ENCODE data around the gene SNX1.
A peak's percentile ranks its signal among the peaks of the same experiment; 100 is the strongest.

The SNX1 gene

DNA sequence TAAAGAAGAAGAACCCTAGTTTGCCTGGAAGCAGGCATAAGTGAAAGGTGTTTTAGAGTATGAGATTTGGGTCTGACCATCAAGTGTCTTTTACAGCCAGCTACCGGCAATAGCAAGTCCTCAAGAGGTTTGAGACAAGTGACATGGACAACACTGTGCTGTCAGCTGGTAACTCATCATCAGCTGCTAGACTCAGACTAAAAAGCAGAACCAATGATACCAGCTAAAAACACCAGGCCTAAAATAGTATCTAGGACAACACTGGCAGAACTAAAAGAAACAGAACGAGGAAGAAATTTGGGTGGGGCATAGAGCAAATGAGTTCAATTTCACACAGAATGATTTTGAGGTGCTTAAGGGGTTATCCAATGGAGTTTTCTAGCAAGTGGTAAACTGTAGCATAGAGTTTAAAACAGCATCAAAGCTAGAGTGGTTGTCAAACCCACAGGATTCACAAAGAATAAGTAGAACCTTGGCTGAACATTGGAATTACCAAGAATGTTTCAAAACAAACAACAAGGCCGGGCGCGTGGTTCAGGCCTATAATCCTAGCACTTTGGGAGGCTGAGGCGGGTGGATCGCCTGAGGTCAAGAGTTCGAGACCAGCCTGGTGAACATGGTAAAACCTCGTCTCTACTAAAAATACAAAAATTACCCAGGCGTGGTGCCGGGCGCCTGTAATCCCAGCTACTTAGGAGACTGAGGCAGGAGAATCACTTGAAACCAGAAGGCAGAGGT is 6.1 kb upstream of the SNX1 start:
- DNase-seq (ENCODE audit: low read depth) = no peak
- TF ChIP-seq, protein P1, sequence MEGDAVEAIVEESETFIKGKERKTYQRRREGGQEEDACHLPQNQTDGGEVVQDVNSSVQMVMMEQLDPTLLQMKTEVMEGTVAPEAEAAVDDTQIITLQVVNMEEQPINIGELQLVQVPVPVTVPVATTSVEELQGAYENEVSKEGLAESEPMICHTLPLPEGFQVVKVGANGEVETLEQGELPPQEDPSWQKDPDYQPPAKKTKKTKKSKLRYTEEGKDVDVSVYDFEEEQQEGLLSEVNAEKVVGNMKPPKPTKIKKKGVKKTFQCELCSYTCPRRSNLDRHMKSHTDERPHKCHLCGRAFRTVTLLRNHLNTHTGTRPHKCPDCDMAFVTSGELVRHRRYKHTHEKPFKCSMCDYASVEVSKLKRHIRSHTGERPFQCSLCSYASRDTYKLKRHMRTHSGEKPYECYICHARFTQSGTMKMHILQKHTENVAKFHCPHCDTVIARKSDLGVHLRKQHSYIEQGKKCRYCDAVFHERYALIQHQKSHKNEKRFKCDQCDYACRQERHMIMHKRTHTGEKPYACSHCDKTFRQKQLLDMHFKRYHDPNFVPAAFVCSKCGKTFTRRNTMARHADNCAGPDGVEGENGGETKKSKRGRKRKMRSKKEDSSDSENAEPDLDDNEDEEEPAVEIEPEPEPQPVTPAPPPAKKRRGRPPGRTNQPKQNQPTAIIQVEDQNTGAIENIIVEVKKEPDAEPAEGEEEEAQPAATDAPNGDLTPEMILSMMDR (IDR thresholded peaks at IDR 0.05; ENCODE audit: insufficient read depth, low read depth, low read length, missing control alignments) = no peak
- no peak overlapping the region for H3K4me3 ChIP-seq (ENCODE audit: low read length)

- TF ChIP-seq, protein P1 (IDR thresholded peaks at IDR 0.05; ENCODE audit: insufficient read depth, low read depth, low read length, missing control alignments) = no peak
- DNase-seq (ENCODE audit: low read depth) = no peak
Observed at GRCh38 chr15:64090527-64090926, 5.3 kb upstream of the SNX1 start.

GRCh38 chr15:64092075-64092820 is 3.5 kb upstream of the SNX1 start:
- TF ChIP-seq, protein P1 (IDR thresholded peaks at IDR 0.05; ENCODE audit: insufficient read depth, low read depth, low read length, missing control alignments) = no peak
- H3K4me3 ChIP-seq (ENCODE audit: low read length) = peak overlapping the region; percentile 80
- no peak for DNase-seq (ENCODE audit: low read depth)

More at GRCh38 chr15:64090527-64090926, 5.3 kb upstream of the SNX1 start:
- H3K4me3 ChIP-seq (ENCODE audit: low read length) = no peak overlapping the region

GRCh38 chr15:64092864-64093626 is 2.7 kb upstream of the SNX1 start:
- DNase-seq (ENCODE audit: low read depth) = peak; percentile 32
- peak overlapping the region; percentile 80 for H3K4me3 ChIP-seq (ENCODE audit: low read length)
- TF ChIP-seq, protein P1 (IDR thresholded peaks at IDR 0.05; ENCODE audit: insufficient read depth, low read depth, low read length, missing control alignments) = no peak

DNA sequence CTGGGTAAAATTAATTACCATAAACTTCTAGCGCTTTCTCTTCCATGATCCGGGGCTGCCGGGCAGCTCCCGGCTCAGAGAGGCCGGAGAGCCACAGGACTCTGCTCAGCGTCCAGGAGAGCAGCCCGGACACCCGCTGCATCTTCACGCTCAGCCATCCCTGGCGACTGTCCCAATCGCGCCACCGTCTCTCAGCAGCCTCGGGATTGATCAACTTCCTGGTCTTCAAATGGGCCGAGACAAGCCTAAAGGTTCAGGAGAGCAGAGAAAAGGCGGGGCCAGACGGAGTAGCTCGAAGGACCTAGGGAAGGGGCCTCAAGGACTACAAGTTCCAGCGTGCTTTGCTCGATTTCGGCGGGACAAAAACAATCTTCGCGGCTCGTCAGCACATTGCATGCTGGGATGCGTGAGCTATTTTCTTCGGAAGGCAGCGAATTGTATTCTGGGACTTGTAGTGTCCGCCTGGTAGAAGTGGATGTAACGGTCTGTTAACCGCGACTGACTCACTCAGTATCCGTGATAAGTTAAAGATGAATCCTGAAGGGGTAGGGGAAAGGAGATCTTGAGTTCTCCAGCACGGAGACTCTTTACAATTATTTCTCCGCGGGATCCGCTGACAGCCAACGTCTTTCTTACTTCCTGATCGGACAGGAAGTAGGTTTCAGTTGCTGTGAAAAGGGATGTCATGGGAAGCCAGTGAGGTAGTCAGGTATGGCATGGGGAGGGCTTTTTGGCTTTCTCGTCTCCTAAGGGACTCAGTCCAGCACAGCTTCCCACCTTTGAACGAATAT is 2.0 kb upstream of the SNX1 start, which contains the start of gene CIAO2A:
CIAO2A (minus strand) TSS at position 212 of the 791 bp plus-strand sequence; CDS start at position 142, 70 bp downstream.
- peak; percentile 100 for DNase-seq (ENCODE audit: low read depth)
- peak within 1 kb of the TSS; percentile 80 for H3K4me3 ChIP-seq (ENCODE audit: low read length)
- TF ChIP-seq, protein P1 (IDR thresholded peaks at IDR 0.05; ENCODE audit: insufficient read depth, low read depth, low read length, missing control alignments) = no peak

DNA sequence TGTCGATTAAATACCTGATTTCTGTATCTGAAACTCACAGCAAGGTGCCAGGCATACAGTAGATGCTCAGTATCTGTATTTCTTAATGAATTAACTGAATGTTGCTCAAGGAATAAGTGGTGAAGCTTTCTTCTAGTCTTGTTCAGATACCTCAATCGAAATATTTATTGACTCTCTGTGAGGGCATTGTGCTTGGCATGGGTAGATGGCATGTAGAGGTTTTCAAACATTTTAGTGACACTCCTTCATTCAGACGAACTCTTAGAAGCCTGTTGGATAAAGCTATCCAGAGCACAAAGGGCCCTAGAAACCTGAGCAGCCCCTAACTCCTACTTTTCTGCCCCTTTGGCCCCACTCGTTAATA is 369 bp upstream of the SNX1 start:
- DNase-seq (ENCODE audit: low read depth) = no peak
- H3K4me3 ChIP-seq (ENCODE audit: low read length) = peak overlapping the region; percentile 90
- TF ChIP-seq, protein P1 (IDR thresholded peaks at IDR 0.05; ENCODE audit: insufficient read depth, low read depth, low read length, missing control alignments) = no peak
